ENCODE data around the gene ZNF385A. TPM values are rescaled to one million over a fixed set of nuclear protein-coding genes. Genes with fewer than 3 reads are reported as not detected.
A peak's percentile ranks its signal among the peaks of the same experiment; 100 is the strongest.

ZNF385A gene
- total and polyA plus RNA-seq, 2 of the 8 experiments (the other 6 are each of a cell fraction or from before 2014, with no cell fraction given) = 5.2 to 14.3 TPM

DNA sequence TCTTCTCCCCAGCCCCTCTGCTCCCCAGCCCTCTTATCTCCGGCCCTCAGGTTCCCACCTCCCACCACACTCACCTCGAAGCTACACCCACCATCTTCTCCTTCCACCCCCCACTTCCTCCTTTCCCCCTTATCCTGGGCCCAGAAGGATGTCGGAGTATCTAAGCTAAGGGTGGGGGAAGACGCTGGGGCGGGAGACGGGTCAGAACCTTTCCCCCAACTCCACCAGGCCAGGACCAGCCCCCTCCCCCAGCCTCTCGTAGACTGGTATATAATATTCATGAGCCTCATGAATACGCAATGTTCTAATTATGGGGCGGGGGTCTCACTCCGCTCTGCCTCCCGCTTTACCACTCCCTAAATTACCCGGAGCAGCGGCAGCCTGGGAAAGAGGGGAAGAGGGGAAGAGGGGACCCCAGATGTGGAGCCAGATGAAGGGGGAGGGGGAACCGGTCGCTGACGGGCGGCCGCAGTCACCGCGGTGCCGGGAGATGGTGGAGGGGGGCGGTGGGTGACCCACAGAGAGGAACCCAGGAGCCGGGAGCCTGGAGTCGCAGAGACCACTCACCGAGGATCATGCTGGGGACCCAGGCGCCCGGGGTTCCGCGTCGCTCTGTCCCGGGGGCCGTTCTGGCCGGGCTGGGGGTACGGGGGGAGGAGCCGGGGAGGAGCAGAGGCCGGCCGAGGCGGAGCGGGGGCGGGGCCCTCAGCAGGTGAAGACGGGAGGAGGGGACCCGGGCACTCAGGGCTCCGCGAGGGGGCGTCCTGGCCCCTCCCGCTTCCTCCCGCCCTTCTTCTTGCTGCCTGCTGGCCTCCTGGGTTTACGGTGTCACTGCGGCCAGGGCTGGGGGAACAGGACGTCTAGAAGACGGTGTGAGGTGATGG is 6.4 kb upstream of the ZNF385A start (continued):
- TF ChIP-seq FOSL1 (IDR thresholded peaks at IDR 0.05; ENCODE audit: insufficient read depth, low read depth, low read length) (no peak), KDM1A (IDR thresholded peaks at IDR 0.05; ENCODE audit: borderline replicate concordance, low read length) (0 out of 2 replicates have a peak, but pooled peaks have one; percentile 46), EZH2 (IDR thresholded peaks at IDR 0.05; ENCODE audit: low read depth, low read length, severe bottlenecking) (no peak), CBX8 (IDR thresholded peaks at IDR 0.05; ENCODE audit: borderline replicate concordance, low read depth, low read length) (no peak), GTF2F1 (IDR thresholded peaks at IDR 0.05; ENCODE audit: borderline replicate concordance, low read depth, low read length) (no peak), SP1 (IDR thresholded peaks at IDR 0.05; ENCODE audit: low read depth, low read length) (peak; percentile 39; the same call in 1 of the 2 replicates), SIX5 (IDR thresholded peaks at IDR 0.05; ENCODE audit: low read depth, low read length) (no peak), ASH2L (IDR thresholded peaks at IDR 0.05; ENCODE audit: low read length) (peak; percentile 71), TAF7 (optimal IDR thresholded peaks at IDR 0.05; ENCODE audit: borderline replicate concordance, low read depth, low read length) (no peak), POU5F1 (IDR thresholded peaks at IDR 0.05; ENCODE audit: low read depth, low read length) (no peak), SP2 (IDR thresholded peaks at IDR 0.05; ENCODE audit: low read length) (no peak), CEBPB (IDR thresholded peaks at IDR 0.05; ENCODE audit: low read depth, low read length) (no peak), PHF8 (conservative IDR thresholded peaks at IDR 0.05; ENCODE audit: low read depth, low read length) (0 out of 2 replicates have a peak, but pooled peaks have one; percentile 30), NRF1 (IDR thresholded peaks at IDR 0.05; ENCODE audit: low read depth, low read length) (no peak), SIN3A (conservative IDR thresholded peaks at IDR 0.05 in 1 of 2, IDR thresholded peaks at IDR 0.05 in 1 of 2; ENCODE audit: low read depth in 1 of 2, low read length in 2 of 2) (no peak), CREB1 (IDR thresholded peaks at IDR 0.05) (no peak), CHD2 (IDR thresholded peaks at IDR 0.05; ENCODE audit: low read length) (no peak), HDAC6 (IDR thresholded peaks at IDR 0.05; ENCODE audit: low read depth, low read length) (no peak), TEAD4 (IDR thresholded peaks at IDR 0.05; ENCODE audit: low read depth, low read length) (no peak), TBP (IDR thresholded peaks at IDR 0.05; ENCODE audit: low read depth, low read length) (no peak), RXRA (IDR thresholded peaks at IDR 0.05; ENCODE audit: insufficient read depth, low read depth, low read length) (no peak), TAF1 (IDR thresholded peaks at IDR 0.05; ENCODE audit: low read depth, low read length) (no peak), BACH1 (IDR thresholded peaks at IDR 0.05; ENCODE audit: low read length) (no peak), HDAC2 (IDR thresholded peaks at IDR 0.05; ENCODE audit: borderline replicate concordance in 1 of 2, low read depth in 2 of 2, low read length in 2 of 2) (no peak)
- TF ChIP-seq, protein P1, sequence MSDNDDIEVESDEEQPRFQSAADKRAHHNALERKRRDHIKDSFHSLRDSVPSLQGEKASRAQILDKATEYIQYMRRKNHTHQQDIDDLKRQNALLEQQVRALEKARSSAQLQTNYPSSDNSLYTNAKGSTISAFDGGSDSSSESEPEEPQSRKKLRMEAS (IDR thresholded peaks at IDR 0.05) = peak; percentile 26; the same call in 1 of the 2 replicates
